HepG2 (cell line): ENCODE results near the gene GSC2. TPM values are rescaled to one million over a fixed set of nuclear protein-coding genes. Genes with fewer than 3 reads are reported as not detected.

Experiments
- ATAC-seq: fragments of 200-7000 bp; cut with Tn5 transposase; 3 replicates; pipeline ENCODE4 v1.9.1; 2020; ENCODE audit warnings: mild to moderate bottlenecking, moderate library complexity
- BruUV-seq: library from RNA; stranded (reverse); fragments of 400-500 nt; replicated peaks from 2 replicates; lab custom pipeline; 2021; lab: Mats Ljungman, UMichigan
- CTCF ChIA-PET: fragments of 300-600 bp; formaldehyde crosslinking; extraction: SDS; loops from one replicate; lab custom pipeline; 2021; ENCODE audit warnings: low total read pairs, inconsistent platforms, low intra/inter-chr PET ratio; lab: Yijun Ruan, JAX
- POLR2A ChIA-PET: fragments of 350-600 bp; sonication (Branson Sonifier 250); formaldehyde crosslinking; loops from one replicate; lab custom pipeline; 2020; ENCODE audit warnings: antibody characterized with exemption, inconsistent platforms; lab: Yijun Ruan, JAX
- DNase-seq: peaks from one replicate; pipeline ENCODE4 v3.0.0-alpha.2; 2015; ENCODE audit warnings: low spot score
- FAIRE-seq: peaks from 3 replicates; lab custom pipeline; 2011; peaks lifted over from hg19 to GRCh38; lab: Jason Lieb, UNC
- H2AFZ ChIP-seq: one replicate; pipeline ENCODE4 v1.6.1; 2011; ENCODE audit warnings: low read length, inconsistent platforms
- H3K27ac ChIP-seq: fragments of 300-600 bp; 3 replicates; pipeline ENCODE4 v1.8.0; 2011; ENCODE audit warnings: mixed run types, mild to moderate bottlenecking, mixed read lengths, low read length, inconsistent platforms; ENCODE audit not compliant: insufficient read depth; ENCODE audit errors: extremely low read length
- H3K27me3 ChIP-seq, 2 experiments: fragments of 200-600 bp in 1 of 2; 2 replicates in 1 of 2; 3 replicates in 1 of 2; pipeline versions ENCODE4 v1.6.0 to v1.8.0; 2011; ENCODE audit warnings: low read length in 2 of 2, mild to moderate bottlenecking in 2 of 2, moderate library complexity in 2 of 2, inconsistent platforms in 1 of 2; ENCODE audit not compliant: insufficient read depth in 2 of 2, control insufficient read depth in 1 of 2
- H3K36me3 ChIP-seq, 2 experiments: fragments of 200-600 bp in 1 of 2; replicated peaks in 1 of 2; 2 replicates in 1 of 2; 3 replicates in 1 of 2; pipeline versions ENCODE4 v1.5.1 to v1.8.0; 2011; ENCODE audit warnings: low read length in 2 of 2, inconsistent platforms in 1 of 2; ENCODE audit not compliant: insufficient read depth in 2 of 2, control insufficient read depth in 1 of 2
- H3K4me1 ChIP-seq: 2 replicates; pipeline ENCODE4 v1.5.1; 2012; ENCODE audit warnings: low read length, inconsistent platforms; ENCODE audit not compliant: insufficient read depth
- H3K4me2 ChIP-seq: 2 replicates; pipeline ENCODE4 v1.6.0; 2011; ENCODE audit warnings: low read depth, low read length, inconsistent platforms
- H3K4me3 ChIP-seq, 3 experiments: fragments of 200-600 bp in 1 of 3; sonication (generic), shearing (Covaris generic) in 1 of 3; replicated peaks in 1 of 3; 2 replicates each; pipeline ENCODE4 v1.5.1; 2011 to 2016; ENCODE audit warnings: low read length in 3 of 3, inconsistent platforms in 2 of 3, low read depth in 2 of 3, mild to moderate bottlenecking in 2 of 3, control low read depth in 1 of 3, mixed read lengths in 1 of 3; ENCODE audit not compliant: insufficient read depth in 1 of 3
- H3K79me2 ChIP-seq: one replicate; pipeline ENCODE4 v1.6.1; 2011; ENCODE audit warnings: low read length, inconsistent platforms; ENCODE audit not compliant: insufficient read depth
- H3K9ac ChIP-seq: 2 replicates; pipeline ENCODE4 v1.6.0; 2011; ENCODE audit warnings: mild to moderate bottlenecking, low read depth, low read length, inconsistent platforms; ENCODE audit not compliant: insufficient read depth
- H3K9me3 ChIP-seq: 2 replicates; pipeline ENCODE4 v1.5.1; 2012; ENCODE audit warnings: mild to moderate bottlenecking, low read length
- H4K20me1 ChIP-seq: 2 replicates; pipeline ENCODE4 v1.6.0; 2011; ENCODE audit warnings: inconsistent platforms, mild to moderate bottlenecking, low read length, moderate library complexity; ENCODE audit not compliant: insufficient read depth
- BHLHE40 ChIP-seq: IDR thresholded peaks from 2 replicates; pipeline ENCODE4 v1.6.1; 2011; ENCODE audit warnings: low read length, improper control_type of control experiment
- GATAD2A ChIP-seq: IDR thresholded peaks from 2 replicates; pipeline ENCODE4 v1.6.1; 2016
- KLF11 ChIP-seq: IDR thresholded peaks from 2 replicates; pipeline ENCODE4 v1.6.1; 2016; ENCODE audit warnings: missing compliant biosample characterization
- NR2F6 ChIP-seq, 2 experiments: IDR thresholded peaks; 2 replicates each; pipeline ENCODE4 v1.6.1; 2016; ENCODE audit warnings: antibody characterized with exemption in 1 of 2, mild to moderate bottlenecking in 1 of 2
- RAD21 ChIP-seq: fragments of 450-650 bp; formaldehyde crosslinking; IDR thresholded peaks from 2 replicates; pipeline ENCODE4 v1.5.0; 2020; ENCODE audit warnings: mild to moderate bottlenecking
- SMC3 ChIP-seq: IDR thresholded peaks from 2 replicates; pipeline ENCODE4 v1.6.1; 2011; ENCODE audit warnings: low read length, improper control_type of control experiment
- STAG1 ChIP-seq: sonication (generic); formaldehyde crosslinking; IDR thresholded peaks from 2 replicates; pipeline ENCODE4 v1.4.0; 2020; ENCODE audit warnings: missing genetic modification reagents
- WIZ ChIP-seq: sonication (generic); formaldehyde crosslinking; IDR thresholded peaks from 2 replicates; pipeline ENCODE4 v1.5.1; 2020; ENCODE audit warnings: mild to moderate bottlenecking, missing genetic modification reagents
- XRCC5 ChIP-seq: fragments of 200-400 bp; formaldehyde crosslinking; optimal IDR thresholded peaks from 2 replicates; pipeline ENCODE3; 2017; ENCODE audit warnings: mild to moderate bottlenecking, low read length
- ZNF772 ChIP-seq: sonication (generic); formaldehyde crosslinking; IDR thresholded peaks from 2 replicates; pipeline ENCODE4 v1.5.0; 2020; ENCODE audit warnings: mild to moderate bottlenecking, missing genetic modification reagents
- WGBS: methylation state at CpG from one replicate; pipeline ENCODE4 v1.1.6; 2017; ENCODE audit warnings: low lambda C conversion rate; 5-methylcytosine and 5-hydroxymethylcytosine counted together
- in situ Hi-C: cut with HindIII; loops from 2 replicates; pipeline ENCODE4 v1.10.0; 2017; ENCODE audit warnings: low pct_unique_long_range_greater_than_20kb; ENCODE audit not compliant: extremely low pct_ligation_motif_present
- intact Hi-C: fragments of 100-400 bp; cut with micrococcal nuclease; formaldehyde crosslinking; loops from one replicate; pipeline ENCODE4 v1.10.0; 2022; ENCODE audit not compliant: unreplicated experiment
- polyA plus RNA-seq, 8 experiments: library from polyadenylated mRNA; depleted of rRNA in 3 of 8; stranded (reverse) in 7 of 8; unstranded in 1 of 8; fragments of >200 nt; fragmentation: Illumina TruSeq in 4 of 8; extraction: Trizol in 4 of 8; gene quantifications; 2 replicates each; pipeline versions ENCODE4 v1.2.1 to v1.2.3, GENCODE V29; 2011 to 2016; ENCODE audit warnings: low read depth in 4 of 8, missing spikeins in 1 of 8, mixed read lengths in 1 of 8; ENCODE audit not compliant: insufficient read depth in 1 of 8
- total RNA-seq, 5 experiments: library from RNA; depleted of rRNA; stranded (reverse); fragments of >200 nt; fragmentation: Illumina TruSeq; extraction: Trizol; gene quantifications; 2 replicates each; pipeline ENCODE4 v1.2.3, GENCODE V29; 2016; ENCODE audit warnings: low read depth in 1 of 5
- TF ChIP-seq, protein P1 (sequence below): sonication (generic); formaldehyde crosslinking; IDR thresholded peaks from 2 replicates; pipeline ENCODE4 v1.5.0; 2020; ENCODE audit warnings: mild to moderate bottlenecking, missing genetic modification reagents, moderate library complexity

Gene GSC2
- total and polyA plus RNA-seq, 2 of the 13 experiments (the other 11 are each of a cell fraction or from before 2014, with no cell fraction given): not detected

DNA sequence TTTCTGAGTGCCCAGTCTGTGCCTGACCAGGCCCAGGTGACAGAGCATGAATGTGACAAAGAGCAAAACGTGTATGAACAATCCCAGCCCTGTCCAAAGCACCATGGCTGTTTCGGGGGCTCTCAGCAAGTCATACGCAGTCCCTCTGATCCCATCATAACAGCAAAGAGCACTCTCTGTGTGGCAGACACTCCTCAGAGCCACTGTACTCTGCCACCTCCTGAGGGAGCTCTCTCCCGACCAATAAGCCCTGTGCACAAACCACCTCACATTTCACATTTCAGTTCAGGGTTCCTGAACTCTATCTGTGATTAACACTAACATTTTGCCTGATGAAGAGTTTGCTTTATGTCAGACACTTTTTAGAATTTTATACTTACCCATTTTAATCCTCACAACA lies 34.5 kb downstream of the GSC2 start:
- BruUV-seq: no TSS peak
- H3K27ac ChIP-seq: no peak overlapping the region
- in situ Hi-C loops (no loop called here), intact Hi-C loops (no loop called here)
- FAIRE-seq (peak; percentile 73), ATAC-seq (peak; percentile 91), DNase-seq (no peak)
- H3K4me2 ChIP-seq: no peak overlapping the region
- peaks cover 82% of the 10 kb centered on the region for H3K79me2 ChIP-seq
- TF ChIP-seq NR2F6 (IDR thresholded peaks at IDR 0.05) (no peak), NR2F6 (CRISPR knock-in tag; IDR thresholded peaks at IDR 0.05) (no peak), KLF11 (no peak), STAG1 (CRISPR knock-in tag) (peak; percentile 57), BHLHE40 (no peak), XRCC5 (peak; percentile 62), WIZ (CRISPR knock-in tag) (no peak), RAD21 (CRISPR knock-in tag) (0 out of 2 replicates have a peak, but pooled peaks have one; percentile 18), ZNF772 (CRISPR knock-in tag) (no peak), SMC3 (peak; percentile 11; the same call in 1 of the 2 replicates), GATAD2A (CRISPR knock-in tag) (no peak)
- TF ChIP-seq, protein P1, sequence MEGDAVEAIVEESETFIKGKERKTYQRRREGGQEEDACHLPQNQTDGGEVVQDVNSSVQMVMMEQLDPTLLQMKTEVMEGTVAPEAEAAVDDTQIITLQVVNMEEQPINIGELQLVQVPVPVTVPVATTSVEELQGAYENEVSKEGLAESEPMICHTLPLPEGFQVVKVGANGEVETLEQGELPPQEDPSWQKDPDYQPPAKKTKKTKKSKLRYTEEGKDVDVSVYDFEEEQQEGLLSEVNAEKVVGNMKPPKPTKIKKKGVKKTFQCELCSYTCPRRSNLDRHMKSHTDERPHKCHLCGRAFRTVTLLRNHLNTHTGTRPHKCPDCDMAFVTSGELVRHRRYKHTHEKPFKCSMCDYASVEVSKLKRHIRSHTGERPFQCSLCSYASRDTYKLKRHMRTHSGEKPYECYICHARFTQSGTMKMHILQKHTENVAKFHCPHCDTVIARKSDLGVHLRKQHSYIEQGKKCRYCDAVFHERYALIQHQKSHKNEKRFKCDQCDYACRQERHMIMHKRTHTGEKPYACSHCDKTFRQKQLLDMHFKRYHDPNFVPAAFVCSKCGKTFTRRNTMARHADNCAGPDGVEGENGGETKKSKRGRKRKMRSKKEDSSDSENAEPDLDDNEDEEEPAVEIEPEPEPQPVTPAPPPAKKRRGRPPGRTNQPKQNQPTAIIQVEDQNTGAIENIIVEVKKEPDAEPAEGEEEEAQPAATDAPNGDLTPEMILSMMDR (CRISPR knock-in tag): peak; percentile 61
- peaks cover 62% of the 10 kb centered on the region for H4K20me1 ChIP-seq
- H3K36me3 ChIP-seq: peaks cover 4 to 24% of the 10 kb centered on the region in 2 experiments; a peak in 4 of 5 replicates
- CTCF ChIA-PET: no interaction called here
- H3K9ac ChIP-seq: no peak overlapping the region
- 58% methylated on average over 4 of the region's 4 CpGs for WGBS
- H2AFZ ChIP-seq: no peak overlapping the region
- H3K27me3 ChIP-seq: no peaks in the 10 kb centered on the region; a peak in 1 of 5 replicates
- peaks cover 45% of the 10 kb centered on the region for H3K4me1 ChIP-seq
- H3K9me3 ChIP-seq: no peaks in the 10 kb centered on the region
- POLR2A ChIA-PET: no interaction called here
- no peak overlapping the region for H3K4me3 ChIP-seq
